Prostate gland (tissue), 2 donors: ENCODE results near the gene TFEB. TPM values are rescaled to one million over a fixed set of nuclear protein-coding genes. Genes with fewer than 3 reads are reported as not detected.

Experiments
- DNase-seq: peaks from one replicate; pipeline ENCODE4 v3.0.0-alpha.2; 2019; ENCODE audit warnings: low spot score
- H3K27ac ChIP-seq, 2 donors: fragments of 200-600 bp; sonication (generic); 2 replicates each; pipeline ENCODE4 v1.5.1; 2017 to 2019
- H3K27me3 ChIP-seq: fragments of 200-600 bp; sonication (generic); replicated peaks from 2 replicates; pipeline ENCODE4 v1.5.1; 2019; ENCODE audit not compliant: insufficient read depth
- H3K36me3 ChIP-seq, 2 donors: fragments of 200-600 bp; sonication (generic); 1 replicate in 1 of 2; 2 replicates in 1 of 2; pipeline versions ENCODE4 v1.5.1 to v1.8.1; 2017 to 2019
- H3K4me1 ChIP-seq: fragments of 200-600 bp; sonication (generic); replicated peaks from 2 replicates; pipeline ENCODE4 v1.5.1; 2019
- H3K4me3 ChIP-seq, 2 donors: fragments of 200-600 bp; sonication (generic); 2 replicates each; pipeline ENCODE4 v1.5.1; 2017 to 2019
- H3K9me3 ChIP-seq: fragments of 200-600 bp; sonication (generic); 2 replicates; pipeline ENCODE4 v1.5.1; 2017
- CTCF ChIP-seq, 4 experiments: fragments of 200-600 bp in 2 of 4; fragments of 450-650 bp in 2 of 4; sonication (generic) in 2 of 4; IDR thresholded peaks; 1 replicate in 3 of 4; 2 replicates in 1 of 4; pipeline ENCODE4 v1.5.1; 2016 to 2019; ENCODE audit warnings: antibody characterized with exemption in 4 of 4, mild to moderate bottlenecking in 2 of 4, moderate library complexity in 2 of 4
- POLR2A ChIP-seq: fragments of 450-650 bp; IDR thresholded peaks from one replicate; pipeline ENCODE4 v1.6.1; 2016; ENCODE audit warnings: antibody characterized with exemption, mild to moderate bottlenecking
- POLR2AphosphoS5 ChIP-seq: sonication (generic); formaldehyde crosslinking; IDR thresholded peaks from one replicate; pipeline ENCODE4 v1.6.1; 2017; ENCODE audit warnings: antibody characterized with exemption
- WGBS: methylation state at CpG from one replicate; pipeline ENCODE4 v1.1.5; 2018; 5-methylcytosine and 5-hydroxymethylcytosine counted together
- intact Hi-C: fragments of 100-400 bp; cut with DNase I; formaldehyde crosslinking; loops from one replicate; pipeline ENCODE4 v1.14.2; 2022
- total RNA-seq, 2 donors: library from RNA; depleted of rRNA; stranded (reverse); fragments of >200 nt; gene quantifications; one replicate each; pipeline ENCODE4 v1.1.0, GENCODE V29; 2016

TFEB gene
- total RNA-seq, 2 donors from 2014 or later = 28.4 to 31.2 TPM

GRCh38 chr6:41777551-41778285, 42.3 kb upstream of the TFEB start:
- intact Hi-C loops = no loop called here
- H3K9me3 ChIP-seq = no peaks in the 10 kb centered on the region
- WGBS = 89% methylated on average over 5 of the region's 5 CpGs
- peaks cover 8% of the 10 kb centered on the region for H3K4me1 ChIP-seq
- no peaks in the 10 kb centered on the region for H3K27me3 ChIP-seq
- no peaks in the 10 kb centered on the region for H3K36me3 ChIP-seq
- H3K4me3 ChIP-seq = no peak overlapping the region
- no peak overlapping the region for H3K27ac ChIP-seq
- no peak for TF ChIP-seq POLR2A
- no peak for TF ChIP-seq POLR2AphosphoS5
- TF ChIP-seq CTCF (IDR thresholded peaks at IDR 0.05) = no peak
- DNase-seq = no peak

GRCh38 chr6:41775293-41775882, 40.0 kb upstream of the TFEB start:
- no peaks in the 10 kb centered on the region for H3K4me1 ChIP-seq
- intact Hi-C loops = no loop called here
- H3K4me3 ChIP-seq = no peak overlapping the region
- H3K9me3 ChIP-seq = no peaks in the 10 kb centered on the region
- H3K27ac ChIP-seq = no peak overlapping the region
- DNase-seq = no peak
- TF ChIP-seq POLR2A (no peak), POLR2AphosphoS5 (no peak), CTCF (IDR thresholded peaks at IDR 0.05) (no peak)
- 92% methylated on average over 13 of the region's 13 CpGs for WGBS
- H3K36me3 ChIP-seq = peaks cover 0 to 13% of the 10 kb centered on the region in 2 donors
- no peaks in the 10 kb centered on the region for H3K27me3 ChIP-seq

GRCh38 chr6:41774841-41775240, 39.4 kb upstream of the TFEB start:
- Histone ChIP-seq H3K27ac (no peak overlapping the region), H3K4me1 (no peaks in the 10 kb centered on the region), H3K36me3 (peaks cover 0 to 13% of the 10 kb centered on the region in 2 donors), H3K4me3 (no peak overlapping the region), H3K9me3 (no peaks in the 10 kb centered on the region), H3K27me3 (no peaks in the 10 kb centered on the region)
- WGBS = 85% methylated on average over 3 of the region's 3 CpGs
- DNase-seq = no peak
- intact Hi-C loops = no loop called here
- TF ChIP-seq POLR2AphosphoS5 = no peak
- no peak for TF ChIP-seq POLR2A
- no peak for TF ChIP-seq CTCF (IDR thresholded peaks at IDR 0.05)

- no peaks in the 10 kb centered on the region for H3K9me3 ChIP-seq
- TF ChIP-seq CTCF (IDR thresholded peaks at IDR 0.05) (no peak), POLR2AphosphoS5 (no peak), POLR2A (no peak)
- H3K4me3 ChIP-seq = no peak overlapping the region
- H3K4me1 ChIP-seq = peaks cover 21% of the 10 kb centered on the region
- intact Hi-C loops = no loop called here
- DNase-seq = no peak
- peaks cover 0 to 13% of the 10 kb centered on the region in 2 donors for H3K36me3 ChIP-seq
- H3K27me3 ChIP-seq = no peaks in the 10 kb centered on the region
- no peak overlapping the region for H3K27ac ChIP-seq
- WGBS = 87% methylated on average over 26 of the region's 29 CpGs
Observed at GRCh38 chr6:41771058-41771983, 35.9 kb upstream of the TFEB start.
